Fibroblast of the aortic adventitia (primary cell): ENCODE measurements around the gene OVCA2. TPM values are rescaled to one million over a fixed set of nuclear protein-coding genes. Genes with fewer than 3 reads are reported as not detected.

Experiments used
- DNase-seq: peaks from one replicate; pipeline ENCODE4 v3.0.0-alpha.2; 2010; ENCODE audit warnings: low read depth
- H3K4me3 ChIP-seq: 2 replicates; pipeline ENCODE4 v1.5.1; 2011; ENCODE audit warnings: low read depth, mild to moderate bottlenecking, control low read depth, low read length, moderate library complexity
- small RNA-seq: library from RNA; depleted of rRNA; stranded (forward); fragments of <200 nt; gene quantifications from one replicate; pipeline ENCODE3, GENCODE V24; 2012
- total RNA-seq: library from RNA; depleted of rRNA; stranded (reverse); fragments of >200 nt; gene quantifications from 2 replicates; pipeline ENCODE4 v1.2.3, GENCODE V29; 2012; ENCODE audit warnings: low replicate concordance
- TF ChIP-seq, protein P1 (sequence below): IDR thresholded peaks from 2 replicates; pipeline ENCODE4 v1.5.1; 2011; ENCODE audit warnings: mild to moderate bottlenecking, low read length, control low read depth, inconsistent platforms; ENCODE audit not compliant: insufficient read depth

OVCA2 gene
- total RNA-seq, 1 donor = 38.8 TPM

GRCh38 chr17:2089021-2089422 is 47.2 kb downstream of the OVCA2 start:
- H3K4me3 ChIP-seq = peak overlapping the region; percentile 62
- DNase-seq = peak; percentile 75
- TF ChIP-seq, protein P1, sequence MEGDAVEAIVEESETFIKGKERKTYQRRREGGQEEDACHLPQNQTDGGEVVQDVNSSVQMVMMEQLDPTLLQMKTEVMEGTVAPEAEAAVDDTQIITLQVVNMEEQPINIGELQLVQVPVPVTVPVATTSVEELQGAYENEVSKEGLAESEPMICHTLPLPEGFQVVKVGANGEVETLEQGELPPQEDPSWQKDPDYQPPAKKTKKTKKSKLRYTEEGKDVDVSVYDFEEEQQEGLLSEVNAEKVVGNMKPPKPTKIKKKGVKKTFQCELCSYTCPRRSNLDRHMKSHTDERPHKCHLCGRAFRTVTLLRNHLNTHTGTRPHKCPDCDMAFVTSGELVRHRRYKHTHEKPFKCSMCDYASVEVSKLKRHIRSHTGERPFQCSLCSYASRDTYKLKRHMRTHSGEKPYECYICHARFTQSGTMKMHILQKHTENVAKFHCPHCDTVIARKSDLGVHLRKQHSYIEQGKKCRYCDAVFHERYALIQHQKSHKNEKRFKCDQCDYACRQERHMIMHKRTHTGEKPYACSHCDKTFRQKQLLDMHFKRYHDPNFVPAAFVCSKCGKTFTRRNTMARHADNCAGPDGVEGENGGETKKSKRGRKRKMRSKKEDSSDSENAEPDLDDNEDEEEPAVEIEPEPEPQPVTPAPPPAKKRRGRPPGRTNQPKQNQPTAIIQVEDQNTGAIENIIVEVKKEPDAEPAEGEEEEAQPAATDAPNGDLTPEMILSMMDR = no peak

- H3K4me3 ChIP-seq = peak overlapping the region; percentile 62
- TF ChIP-seq, protein P1 = no peak
- DNase-seq = no peak
Observed at GRCh38 chr17:2090210-2090641, 48.4 kb downstream of the OVCA2 start.

DNA sequence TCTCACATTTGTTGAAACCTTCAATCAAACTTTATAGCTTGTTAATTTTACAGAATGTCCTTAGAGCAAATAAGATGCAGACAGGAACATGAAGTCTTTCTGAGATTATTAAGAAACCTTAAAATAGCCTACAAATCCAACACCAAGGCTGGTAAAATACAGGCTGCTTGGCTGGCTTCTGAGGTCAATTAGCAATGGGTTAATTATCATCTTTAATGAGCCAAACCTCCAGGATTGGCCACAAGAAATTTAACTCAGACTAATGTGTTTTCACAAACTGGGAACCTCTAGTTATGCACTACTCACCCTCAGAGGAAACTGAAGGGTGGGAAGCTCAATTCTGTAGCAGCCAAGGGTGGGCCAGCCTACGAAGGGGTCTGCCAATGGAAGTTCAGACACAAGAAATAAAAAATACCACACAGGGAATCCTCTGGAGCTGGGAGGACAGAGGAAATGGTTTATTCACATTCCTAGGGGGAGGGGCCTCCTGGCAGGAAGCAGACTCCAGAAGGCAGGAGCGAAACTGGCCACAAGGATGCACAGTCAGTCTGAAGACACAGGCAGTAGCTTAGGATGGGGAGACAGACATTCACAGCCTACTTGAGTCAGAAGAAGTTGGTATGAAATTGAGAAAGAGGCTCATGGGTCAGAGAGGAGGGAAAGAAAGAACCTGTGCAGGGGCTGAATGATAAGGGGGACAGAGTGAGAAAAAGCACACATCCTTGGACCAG is 49.1 kb downstream of the OVCA2 start:
- DNase-seq = peak; percentile 93
- peak overlapping the region; percentile 13 for H3K4me3 ChIP-seq

DNA sequence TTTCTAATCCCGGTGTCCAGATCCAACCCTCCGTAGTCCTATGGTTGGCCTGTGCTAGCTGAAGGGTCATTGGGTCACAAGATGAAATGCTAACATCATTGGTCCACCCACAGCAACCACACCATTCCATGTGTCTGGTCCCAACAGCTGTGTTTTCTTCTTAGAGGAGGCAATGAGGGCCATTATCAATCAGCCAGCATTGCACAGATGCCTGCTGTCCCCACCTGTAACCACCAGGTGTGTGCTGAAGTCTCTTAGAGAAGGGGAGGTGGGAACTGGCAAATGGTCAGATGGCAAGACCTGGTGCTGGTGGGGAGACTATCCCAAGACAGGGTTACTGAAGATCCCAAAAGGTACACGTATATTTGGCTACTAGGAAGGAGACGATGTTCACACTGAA is 50.4 kb downstream of the OVCA2 start:
- TF ChIP-seq, protein P1 = no peak
- no peak for DNase-seq
- no peak overlapping the region for H3K4me3 ChIP-seq

More for the DNA sequence above, 49.1 kb downstream of the OVCA2 start:
- TF ChIP-seq, protein P1 = peak; percentile 71

Small RNA genes lying within 50 kb of the gene (small RNA-seq; reads per million reads assigned to genes)
- gene AC090617.9 (not detected), gene MIR132 (23.6 reads per million, percentile 96 among the genes with 10 or more reads in this experiment), gene MIR212 (4.6 reads per million, percentile 88 among the genes with 10 or more reads in this experiment), gene OVCA2 (not detected)

Other genes with a start within 250 kb of the OVCA2 start
- gene SMYD4, start 212.1 kb upstream of the OVCA2 start, total RNA-seq = 7.4 and 10.7 TPM in 2 replicates
- 19.3 and 41.2 TPM in 2 replicates for gene RPA1, start 212.0 kb upstream of the OVCA2 start, total RNA-seq
- 0.27 and 0.90 TPM in 2 replicates for gene RTN4RL1, start 16.7 kb upstream of the OVCA2 start, total RNA-seq
- 28.8 and 50.5 TPM in 2 replicates for gene DPH1, start 11.9 kb upstream of the OVCA2 start, total RNA-seq
- 36.4 and 57.6 TPM in 2 replicates for gene HIC1, start 13.1 kb downstream of the OVCA2 start, total RNA-seq